ENCODE data around the gene ANKRD65. TPM values are rescaled to one million over a fixed set of nuclear protein-coding genes. Genes with fewer than 3 reads are reported as not detected.
"Not testable (repeated sequence)": the region's sequence is repeated elsewhere in the genome, so short reads cannot be mapped to it uniquely, and the experiment has no call there.

The ANKRD65 gene
- total and polyA plus RNA-seq, 2 experiments from 2014 or later = 2.1 to 5.5 TPM

GRCh38 chr1:1462318-1462966, 41.4 kb upstream of the ANKRD65 start:
- Histone ChIP-seq H3K27ac (no peak overlapping the region), H2AFZ (no peak overlapping the region), H3K79me2 (no peaks in the 10 kb centered on the region), H3K9me2 (replicated peaks; ENCODE audit: insufficient read depth) (no peaks in the 10 kb centered on the region), H3K4me1 (ENCODE audit: insufficient read depth) (no peaks in the 10 kb centered on the region), H3K36me3 (replicated peaks; ENCODE audit: insufficient read depth, low read depth) (no peaks in the 10 kb centered on the region), H3K4me3 (no peak overlapping the region), H4K20me1 (ENCODE audit: insufficient read depth, poor library complexity, severe bottlenecking) (no peaks in the 10 kb centered on the region), H3K4me2 (no peak overlapping the region), H3K27me3 (no peaks in the 10 kb centered on the region), H3K9me3 (ENCODE audit: low read depth) (no peaks in the 10 kb centered on the region)
- DNase-seq (ENCODE audit: low spot score) = no peak
- TF ChIP-seq EZH2 (IDR thresholded peaks at IDR 0.05; ENCODE audit: borderline replicate concordance) (no peak), EZH2phosphoT487 (IDR thresholded peaks at IDR 0.05; ENCODE audit: low read depth, severe bottlenecking, unreplicated experiment) (no peak)
- TF ChIP-seq, protein P1, sequence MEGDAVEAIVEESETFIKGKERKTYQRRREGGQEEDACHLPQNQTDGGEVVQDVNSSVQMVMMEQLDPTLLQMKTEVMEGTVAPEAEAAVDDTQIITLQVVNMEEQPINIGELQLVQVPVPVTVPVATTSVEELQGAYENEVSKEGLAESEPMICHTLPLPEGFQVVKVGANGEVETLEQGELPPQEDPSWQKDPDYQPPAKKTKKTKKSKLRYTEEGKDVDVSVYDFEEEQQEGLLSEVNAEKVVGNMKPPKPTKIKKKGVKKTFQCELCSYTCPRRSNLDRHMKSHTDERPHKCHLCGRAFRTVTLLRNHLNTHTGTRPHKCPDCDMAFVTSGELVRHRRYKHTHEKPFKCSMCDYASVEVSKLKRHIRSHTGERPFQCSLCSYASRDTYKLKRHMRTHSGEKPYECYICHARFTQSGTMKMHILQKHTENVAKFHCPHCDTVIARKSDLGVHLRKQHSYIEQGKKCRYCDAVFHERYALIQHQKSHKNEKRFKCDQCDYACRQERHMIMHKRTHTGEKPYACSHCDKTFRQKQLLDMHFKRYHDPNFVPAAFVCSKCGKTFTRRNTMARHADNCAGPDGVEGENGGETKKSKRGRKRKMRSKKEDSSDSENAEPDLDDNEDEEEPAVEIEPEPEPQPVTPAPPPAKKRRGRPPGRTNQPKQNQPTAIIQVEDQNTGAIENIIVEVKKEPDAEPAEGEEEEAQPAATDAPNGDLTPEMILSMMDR (IDR thresholded peaks at IDR 0.05; ENCODE audit: poor library complexity) = no peak
- WGBS (ENCODE audit: low lambda C conversion rate, missing lambda C conversion rate) = 81% methylated on average over 26 of the region's 26 CpGs

GRCh38 chr1:1461721-1462317, 40.7 kb upstream of the ANKRD65 start:
- 80% methylated on average over 17 of the region's 18 CpGs for WGBS (ENCODE audit: low lambda C conversion rate, missing lambda C conversion rate)
- TF ChIP-seq EZH2 (IDR thresholded peaks at IDR 0.05; ENCODE audit: borderline replicate concordance) (no peak), EZH2phosphoT487 (IDR thresholded peaks at IDR 0.05; ENCODE audit: low read depth, severe bottlenecking, unreplicated experiment) (no peak)
- TF ChIP-seq, protein P1 (IDR thresholded peaks at IDR 0.05; ENCODE audit: poor library complexity) = no peak
- Histone ChIP-seq H3K9me2 (replicated peaks; ENCODE audit: insufficient read depth) (no peaks in the 10 kb centered on the region), H4K20me1 (ENCODE audit: insufficient read depth, poor library complexity, severe bottlenecking) (no peaks in the 10 kb centered on the region), H3K4me1 (ENCODE audit: insufficient read depth) (no peaks in the 10 kb centered on the region), H3K79me2 (no peaks in the 10 kb centered on the region), H2AFZ (no peak overlapping the region), H3K36me3 (replicated peaks; ENCODE audit: insufficient read depth, low read depth) (no peaks in the 10 kb centered on the region), H3K4me2 (no peak overlapping the region), H3K27me3 (no peaks in the 10 kb centered on the region), H3K27ac (no peak overlapping the region), H3K9me3 (ENCODE audit: low read depth) (no peaks in the 10 kb centered on the region), H3K4me3 (no peak overlapping the region)
- no peak for DNase-seq (ENCODE audit: low spot score)

- 94% methylated on average over 11 of the region's 27 CpGs for WGBS (ENCODE audit: low lambda C conversion rate, missing lambda C conversion rate)
- Histone ChIP-seq H3K4me3 (no peak overlapping the region), H3K4me1 (ENCODE audit: insufficient read depth) (no peaks in the 10 kb centered on the region), H3K9me3 (ENCODE audit: low read depth) (no peaks in the 10 kb centered on the region), H3K36me3 (replicated peaks; ENCODE audit: insufficient read depth, low read depth) (no peaks in the 10 kb centered on the region), H2AFZ (no peak overlapping the region), H3K79me2 (no peaks in the 10 kb centered on the region), H3K27me3 (no peaks in the 10 kb centered on the region), H4K20me1 (ENCODE audit: insufficient read depth, poor library complexity, severe bottlenecking) (no peaks in the 10 kb centered on the region), H3K27ac (no peak overlapping the region), H3K4me2 (no peak overlapping the region), H3K9me2 (replicated peaks; ENCODE audit: insufficient read depth) (no peaks in the 10 kb centered on the region)
- no peak for DNase-seq (ENCODE audit: low spot score)
- TF ChIP-seq EZH2 (IDR thresholded peaks at IDR 0.05; ENCODE audit: borderline replicate concordance) (no peak), EZH2phosphoT487 (IDR thresholded peaks at IDR 0.05; ENCODE audit: low read depth, severe bottlenecking, unreplicated experiment) (no peak)
- TF ChIP-seq, protein P1 (IDR thresholded peaks at IDR 0.05; ENCODE audit: poor library complexity) = no peak
Observed at GRCh38 chr1:1460540-1461130, 39.6 kb upstream of the ANKRD65 start.

DNA sequence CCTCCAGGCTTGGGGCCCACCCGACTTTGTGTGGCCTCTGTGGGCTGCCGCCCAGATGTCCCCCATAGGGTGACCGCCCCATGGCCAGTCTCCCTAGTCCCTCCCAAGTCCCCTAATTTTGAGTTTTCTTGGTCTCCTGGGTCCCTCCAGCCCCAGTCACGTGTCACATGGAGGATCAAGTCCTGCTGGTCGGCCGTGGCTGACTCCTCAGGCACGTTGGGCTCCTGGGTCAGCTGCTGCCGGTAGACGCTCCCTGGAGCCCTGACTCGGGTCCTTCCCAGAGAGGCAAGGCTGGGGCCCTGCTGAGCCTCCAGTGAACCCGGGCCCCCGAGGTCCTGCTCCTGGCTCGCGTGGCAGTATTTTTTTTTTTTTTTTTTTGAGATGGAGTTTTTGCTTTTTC, 38.6 kb upstream of the ANKRD65 start:
- H3K27ac ChIP-seq; H4K20me1 ChIP-seq (ENCODE audit: insufficient read depth, poor library complexity, severe bottlenecking); H3K4me2 ChIP-seq; DNase-seq (ENCODE audit: low spot score); H3K9me2 ChIP-seq (replicated peaks; ENCODE audit: insufficient read depth); H3K4me3 ChIP-seq; H3K4me1 ChIP-seq (ENCODE audit: insufficient read depth); H2AFZ ChIP-seq; H3K79me2 ChIP-seq; H3K36me3 ChIP-seq (replicated peaks; ENCODE audit: insufficient read depth, low read depth); H3K27me3 ChIP-seq; H3K9me3 ChIP-seq (ENCODE audit: low read depth): not testable (repeated sequence)
- 92% methylated on average over 14 of the region's 14 CpGs for WGBS (ENCODE audit: low lambda C conversion rate, missing lambda C conversion rate)

DNA sequence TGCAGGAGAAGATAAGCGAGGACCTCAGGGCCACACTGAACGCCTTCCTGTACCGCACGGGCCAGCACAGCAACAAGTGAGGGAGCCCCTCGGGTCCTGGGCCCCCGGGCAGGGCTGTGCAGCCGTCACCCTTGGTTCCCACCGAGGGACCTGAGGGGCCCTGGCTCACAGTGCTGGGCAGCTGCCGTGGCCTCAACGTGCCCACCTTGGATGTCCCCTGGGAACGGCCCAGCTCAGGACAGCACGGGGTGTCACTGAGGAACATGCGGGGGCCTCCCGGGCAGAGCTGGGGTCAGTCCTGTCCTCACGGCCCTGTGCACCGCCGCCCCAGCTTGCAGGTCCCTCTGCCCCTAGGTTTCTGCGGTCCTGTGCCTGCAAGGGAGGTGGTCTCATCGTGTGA, 38.1 kb upstream of the ANKRD65 start:
- H3K27me3 ChIP-seq; H2AFZ ChIP-seq; H3K27ac ChIP-seq; H3K9me2 ChIP-seq (replicated peaks; ENCODE audit: insufficient read depth); H4K20me1 ChIP-seq (ENCODE audit: insufficient read depth, poor library complexity, severe bottlenecking); H3K9me3 ChIP-seq (ENCODE audit: low read depth); H3K4me3 ChIP-seq; H3K4me1 ChIP-seq (ENCODE audit: insufficient read depth); H3K4me2 ChIP-seq; H3K36me3 ChIP-seq (replicated peaks; ENCODE audit: insufficient read depth, low read depth); H3K79me2 ChIP-seq; DNase-seq (ENCODE audit: low spot score): not testable (repeated sequence)
- WGBS (ENCODE audit: low lambda C conversion rate, missing lambda C conversion rate) = 95% methylated on average over 7 of the region's 19 CpGs

Measured in hepatocyte (in vitro differentiated cells).